ENCODE data around the gene SETBP1. TPM values are rescaled to one million over a fixed set of nuclear protein-coding genes. Genes with fewer than 3 reads are reported as not detected.

Gene SETBP1
- total RNA-seq, 3 donors from 2014 or later = 15.0 to 97.2 (median 17.8) TPM

GRCh38 chr18:44841221-44841620 is 160.5 kb downstream of the SETBP1 start:
- Histone ChIP-seq H3K9me3 (no peaks in the 10 kb centered on the region), H3K36me3 (ENCODE audit: low read depth) (no peaks in the 10 kb centered on the region), H3K4me3 (no peak overlapping the region), H3K4me1 (ENCODE audit: low read depth) (peaks cover 12% of the 10 kb centered on the region)
- no peak for DNase-seq
- ATAC-seq = no peak
- TF ChIP-seq CTCF (IDR thresholded peaks at IDR 0.05) = no peak
- intact Hi-C loops (cut with DNase I, micrococcal nuclease) = no loop called here

- Histone ChIP-seq H3K36me3 (ENCODE audit: low read depth) (no peaks in the 10 kb centered on the region), H3K4me1 (ENCODE audit: low read depth) (peaks cover 12% of the 10 kb centered on the region), H3K4me3 (no peak overlapping the region), H3K9me3 (no peaks in the 10 kb centered on the region)
- ATAC-seq = peak; percentile 55
- intact Hi-C loops (cut with DNase I, micrococcal nuclease) = no loop called here
- no peak for DNase-seq
- no peak for TF ChIP-seq CTCF (IDR thresholded peaks at IDR 0.05)
Observed at GRCh38 chr18:44841752-44842587, 161.3 kb downstream of the SETBP1 start.

GRCh38 chr18:44842588-44843412 is 162.1 kb downstream of the SETBP1 start:
- no peak for TF ChIP-seq CTCF (IDR thresholded peaks at IDR 0.05)
- ATAC-seq (no peak), DNase-seq (no peak)
- Histone ChIP-seq H3K9me3 (no peaks in the 10 kb centered on the region), H3K4me3 (no peak overlapping the region), H3K4me1 (ENCODE audit: low read depth) (peaks cover 12% of the 10 kb centered on the region), H3K36me3 (ENCODE audit: low read depth) (no peaks in the 10 kb centered on the region)
- intact Hi-C loops (cut with DNase I, micrococcal nuclease) = no loop called here

GRCh38 chr18:44844486-44844885 is 163.8 kb downstream of the SETBP1 start:
- intact Hi-C loops (cut with DNase I, micrococcal nuclease) = no loop called here
- DNase-seq (no peak), ATAC-seq (no peak)
- no peak overlapping the region for H3K4me3 ChIP-seq
- H3K36me3 ChIP-seq (ENCODE audit: low read depth) = no peaks in the 10 kb centered on the region
- H3K4me1 ChIP-seq (ENCODE audit: low read depth) = peaks cover 6% of the 10 kb centered on the region
- no peak for TF ChIP-seq CTCF (IDR thresholded peaks at IDR 0.05)
- H3K9me3 ChIP-seq = no peaks in the 10 kb centered on the region

- Histone ChIP-seq H3K9me3 (no peaks in the 10 kb centered on the region), H3K36me3 (ENCODE audit: low read depth) (no peaks in the 10 kb centered on the region), H3K4me3 (no peak overlapping the region), H3K4me1 (ENCODE audit: low read depth) (no peaks in the 10 kb centered on the region)
- DNase-seq = no peak
- intact Hi-C loops (cut with DNase I, micrococcal nuclease) = no loop called here
- no peak for TF ChIP-seq CTCF (IDR thresholded peaks at IDR 0.05)
- ATAC-seq = no peak
Observed at GRCh38 chr18:44846450-44846849, 165.8 kb downstream of the SETBP1 start.

Measured in mucosa of descending colon (tissue), 3 donors.